SK-N-MC (cell line): Measurements from ENCODE around the gene URAD.
"Not testable (repeated sequence)": the region's sequence is repeated elsewhere in the genome, so short reads cannot be mapped to it uniquely, and the experiment has no call there.

Experiments used
- DNase-seq: peaks from one replicate; pipeline ENCODE4 v3.0.0-alpha.2; 2011; ENCODE audit warnings: low read depth, low spot score
- H3K27ac ChIP-seq: fragments of 200-600 bp; sonication (generic); 2 replicates; pipeline ENCODE4 v1.5.1; 2016; ENCODE audit warnings: mixed run types
- H3K36me3 ChIP-seq: fragments of 200-600 bp; sonication (generic); 2 replicates; pipeline ENCODE4 v1.6.1; 2017; ENCODE audit warnings: antibody characterized with exemption, low read length, mixed read lengths; ENCODE audit not compliant: insufficient read depth
- H3K4me3 ChIP-seq: fragments of 200-600 bp; sonication (generic); 2 replicates; pipeline ENCODE4 v1.5.1; 2016
- H3K9ac ChIP-seq: fragments of 200-600 bp; sonication (generic); 2 replicates; pipeline ENCODE4 v1.8.0; 2017; ENCODE audit warnings: mixed run types, mixed read lengths; ENCODE audit not compliant: insufficient read length
- H3K9me3 ChIP-seq: fragments of 200-600 bp; sonication (generic); 2 replicates; pipeline ENCODE4 v1.6.1; 2017; ENCODE audit warnings: low read depth, mild to moderate bottlenecking, antibody characterized with exemption, low read length, moderate library complexity, mixed read lengths
- EZH2 ChIP-seq: fragments of 200-600 bp; sonication (generic); IDR thresholded peaks from one replicate; pipeline ENCODE4 v1.6.1; 2017; ENCODE audit warnings: antibody characterized with exemption
- FOXP2 ChIP-seq: optimal IDR thresholded peaks from 2 replicates; pipeline ENCODE3; 2011; ENCODE audit warnings: mild to moderate bottlenecking, moderate library complexity; ENCODE audit not compliant: insufficient read depth; ENCODE audit errors: extremely low read length, control extremely low read depth
- POLR2AphosphoS5 ChIP-seq: IDR thresholded peaks from 2 replicates; pipeline ENCODE4 v1.6.1; 2012; ENCODE audit warnings: mild to moderate bottlenecking, low read depth, low read length, borderline replicate concordance

The URAD gene, protein sequence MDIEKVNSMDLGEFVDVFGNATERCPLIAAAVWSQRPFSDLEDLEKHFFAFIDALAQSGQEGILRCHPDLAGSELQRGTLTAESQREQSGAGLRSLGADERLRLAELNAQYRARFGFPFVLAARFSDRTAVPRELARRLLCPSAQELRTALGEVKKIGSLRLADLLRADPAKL

DNA sequence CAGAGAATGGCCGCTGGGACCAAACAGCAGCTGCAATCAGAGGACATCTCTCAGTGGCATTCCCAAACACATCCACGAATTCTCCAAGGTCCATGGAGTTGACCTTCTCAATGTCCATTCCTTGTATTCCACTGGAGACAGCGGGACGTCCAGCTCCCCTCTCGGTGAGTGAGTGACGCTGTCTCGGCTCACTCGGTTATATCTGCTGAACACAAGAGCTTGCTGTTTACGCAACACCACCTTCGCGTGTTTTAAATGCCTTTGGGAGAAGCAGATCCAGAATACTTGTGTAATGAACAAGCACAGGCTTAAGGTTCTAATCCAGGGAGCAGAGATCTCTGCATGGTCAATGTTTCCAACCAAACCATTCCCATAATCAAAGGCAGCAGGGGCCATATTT, at the start of gene URAD:
Gene URAD, minus strand, starts transcription at position 174 of the 400 bp plus-strand sequence. Its CDS starts 56 bp downstream, at position 118.
- no peak within 1 kb of the TSS for H3K4me3 ChIP-seq
- no peak for TF ChIP-seq FOXP2
- H3K27ac ChIP-seq = no peak within 1 kb of the TSS
- DNase-seq = no peak
- H3K9ac ChIP-seq = no peak within 1 kb of the TSS
- no peaks in the 10 kb centered on the region for H3K36me3 ChIP-seq
- no peaks in the 10 kb centered on the region for H3K9me3 ChIP-seq

DNA sequence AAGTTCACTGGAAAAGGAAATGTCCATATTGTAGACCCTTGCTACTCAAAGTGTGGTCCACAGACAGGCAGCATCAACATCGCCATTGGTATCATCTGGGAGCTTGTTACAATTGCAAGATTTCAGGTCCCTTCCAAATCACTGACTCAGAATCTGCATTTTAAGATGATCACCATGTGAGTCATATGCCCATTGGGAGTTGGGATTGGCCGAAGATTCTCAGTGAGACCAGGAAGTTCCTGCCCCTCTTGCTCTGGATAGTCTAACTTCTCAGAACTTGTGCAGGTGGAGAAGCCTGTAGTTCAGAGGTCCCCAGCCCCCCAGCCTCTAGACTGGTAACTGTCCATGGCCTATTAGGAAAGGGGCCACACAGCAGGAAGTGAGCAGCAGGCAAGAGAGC, 48.9 kb upstream of the URAD start:
- Histone ChIP-seq H3K9me3 (no peaks in the 10 kb centered on the region), H3K27ac (no peak overlapping the region), H3K36me3 (no peaks in the 10 kb centered on the region), H3K4me3 (no peak overlapping the region), H3K9ac (no peak overlapping the region)
- TF ChIP-seq POLR2AphosphoS5 = no peak
- no peak for TF ChIP-seq EZH2
- no peak for TF ChIP-seq FOXP2
- DNase-seq = no peak

DNA sequence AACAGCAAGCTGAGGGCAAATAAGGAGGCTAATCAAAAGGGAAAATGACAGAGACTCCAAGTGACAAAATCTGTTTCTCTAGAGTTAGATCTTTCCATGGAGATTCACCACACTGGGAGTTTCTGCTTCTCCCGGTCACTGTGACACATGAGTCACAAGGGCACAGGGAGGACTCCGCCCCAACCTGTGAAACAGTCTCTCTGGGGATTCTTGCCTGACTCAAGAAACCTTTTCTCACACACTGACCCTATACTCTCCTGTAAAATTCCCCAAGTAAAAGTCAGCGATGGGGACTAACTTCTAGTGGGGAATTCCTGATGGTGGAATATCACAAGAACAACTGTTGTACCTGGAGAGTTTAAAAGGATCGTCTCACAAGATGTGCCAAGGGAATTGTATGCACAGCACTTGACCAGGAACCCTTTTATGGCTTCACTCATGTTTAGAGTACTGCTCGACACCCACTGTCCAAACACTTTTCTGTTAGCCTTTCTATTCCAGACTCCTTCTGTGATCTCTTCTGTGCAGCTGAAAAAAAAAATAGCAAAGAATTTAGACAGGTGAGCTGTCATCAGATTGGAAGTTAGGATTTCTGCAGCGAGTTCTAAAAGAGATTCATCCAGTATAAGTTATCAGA, 46.8 kb upstream of the URAD start:
- H3K27ac ChIP-seq = no peak overlapping the region
- DNase-seq = no peak
- no peaks in the 10 kb centered on the region for H3K9me3 ChIP-seq
- H3K36me3 ChIP-seq = no peaks in the 10 kb centered on the region
- H3K4me3 ChIP-seq = no peak overlapping the region
- H3K9ac ChIP-seq = no peak overlapping the region
- no peak for TF ChIP-seq POLR2AphosphoS5
- no peak for TF ChIP-seq EZH2
- no peak for TF ChIP-seq FOXP2

DNA sequence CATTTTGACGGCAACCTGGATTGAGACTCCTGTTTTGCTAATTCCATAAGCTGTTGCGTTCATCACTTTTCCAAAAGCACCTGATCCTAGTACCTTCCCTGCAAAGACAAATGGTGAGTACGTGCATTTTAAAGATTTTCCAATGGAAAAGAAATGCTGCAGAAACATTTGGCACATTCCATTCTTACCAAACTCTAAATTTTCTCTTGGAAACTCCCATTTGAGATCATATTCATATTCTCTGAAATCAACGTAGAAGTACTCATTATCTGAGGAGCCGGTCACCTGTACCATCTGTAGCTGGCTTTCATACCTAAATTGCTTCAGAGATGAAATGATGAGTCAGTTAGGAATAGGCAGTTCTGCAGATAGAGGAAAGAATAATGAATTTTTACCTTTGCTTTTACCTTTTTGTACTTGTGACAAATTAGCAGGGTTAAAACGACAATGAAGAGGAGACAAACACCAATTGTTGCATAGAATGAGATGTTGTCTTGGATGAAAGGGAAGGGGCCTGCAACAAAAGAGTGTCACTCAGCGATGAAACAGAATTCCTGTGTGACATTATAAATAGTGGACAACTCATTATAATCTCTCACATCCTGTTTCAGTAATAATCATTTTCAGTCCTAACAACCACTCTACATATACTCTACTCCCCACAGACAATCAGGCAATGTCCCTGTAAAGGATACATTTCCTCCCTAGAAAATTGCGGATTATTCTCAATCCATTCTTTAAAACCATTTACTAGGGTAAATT, 45.6 kb upstream of the URAD start:
- H3K9ac ChIP-seq = no peak overlapping the region
- no peak overlapping the region for H3K27ac ChIP-seq
- TF ChIP-seq FOXP2 = no peak
- TF ChIP-seq POLR2AphosphoS5 = no peak
- TF ChIP-seq EZH2 = no peak
- no peaks in the 10 kb centered on the region for H3K9me3 ChIP-seq
- no peaks in the 10 kb centered on the region for H3K36me3 ChIP-seq
- H3K4me3 ChIP-seq = no peak overlapping the region
- DNase-seq = no peak

DNA sequence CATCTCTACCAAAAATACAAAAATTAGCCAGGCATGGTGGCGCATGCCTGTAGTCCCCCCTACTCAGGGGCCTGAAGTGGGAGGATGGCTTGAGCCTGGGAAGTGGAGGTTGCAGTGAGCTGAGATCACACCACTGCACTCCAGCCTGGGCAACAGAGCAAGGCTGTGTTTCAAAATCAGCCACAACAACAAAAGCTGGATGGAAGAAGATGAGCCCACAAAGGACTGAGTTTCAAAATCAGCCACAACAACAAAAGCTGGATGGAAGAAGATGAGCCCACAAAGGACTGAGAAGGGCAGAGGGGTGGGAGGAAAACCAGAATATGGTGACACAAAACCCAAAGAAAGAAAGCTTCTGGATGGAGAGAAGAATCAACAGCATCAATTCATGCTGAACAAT, 43.9 kb upstream of the URAD start:
- H3K9me3 ChIP-seq, DNase-seq, H3K9ac ChIP-seq, H3K36me3 ChIP-seq, H3K4me3 ChIP-seq, H3K27ac ChIP-seq: not testable (repeated sequence)

DNA sequence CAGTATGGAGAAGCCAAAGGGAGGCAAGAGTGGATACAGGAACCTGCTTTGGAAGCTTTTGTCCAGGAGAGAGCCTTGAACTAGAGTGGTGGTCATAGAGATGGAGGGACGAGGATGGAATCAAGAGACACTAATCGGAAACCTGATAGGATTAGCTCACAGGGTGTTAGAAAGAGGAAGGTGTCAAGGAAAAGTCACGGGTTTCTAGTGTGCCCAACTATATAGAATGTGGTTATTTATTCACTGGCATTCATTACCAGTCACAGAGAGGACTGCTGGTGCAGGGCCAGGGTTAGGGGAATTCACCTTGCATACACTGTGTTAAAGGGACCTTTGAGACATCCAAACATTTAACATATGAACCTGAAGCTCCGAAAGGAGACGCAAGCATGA, 43.4 kb upstream of the URAD start:
- Histone ChIP-seq H3K9me3 (no peaks in the 10 kb centered on the region), H3K4me3 (no peak overlapping the region), H3K27ac (no peak overlapping the region), H3K36me3 (no peaks in the 10 kb centered on the region), H3K9ac (no peak overlapping the region)
- no peak for DNase-seq
- TF ChIP-seq POLR2AphosphoS5 (no peak), FOXP2 (no peak), EZH2 (no peak)

DNA sequence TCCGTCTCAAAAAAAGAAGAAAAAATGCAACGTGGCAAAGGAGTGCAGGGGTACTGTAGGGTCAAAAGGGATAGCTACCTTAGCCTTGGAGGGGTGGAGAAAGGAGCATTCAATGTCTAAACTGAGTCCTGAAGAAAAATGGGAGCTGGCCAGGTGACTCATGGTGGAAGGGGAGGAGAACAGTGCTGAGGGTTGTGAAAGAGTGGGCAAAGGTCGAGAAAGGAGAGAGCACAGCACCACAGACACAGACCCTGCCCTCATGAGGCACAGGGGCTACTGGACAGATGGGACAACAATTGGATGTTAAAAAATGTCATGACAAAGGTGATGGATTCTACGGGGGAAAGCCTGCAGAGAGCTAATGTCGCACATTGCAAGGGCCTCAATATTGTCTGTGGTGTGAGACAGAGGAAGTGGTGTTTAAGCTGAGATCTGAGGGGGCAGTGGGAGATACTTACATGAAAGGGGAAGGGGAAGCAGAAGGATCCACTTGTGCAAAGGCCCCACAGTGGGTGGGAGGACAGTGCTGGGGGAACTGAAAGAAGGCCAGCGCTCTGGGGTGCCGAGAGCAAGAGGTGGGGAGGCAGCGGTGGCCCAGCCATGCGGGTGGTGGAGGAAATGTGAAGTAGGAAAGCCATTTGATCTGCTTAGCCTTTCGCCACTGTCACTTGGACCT, 42.9 kb upstream of the URAD start:
- Histone ChIP-seq H3K9me3 (no peaks in the 10 kb centered on the region), H3K9ac (no peak overlapping the region), H3K4me3 (no peak overlapping the region), H3K27ac (no peak overlapping the region), H3K36me3 (no peaks in the 10 kb centered on the region)
- DNase-seq = no peak
- TF ChIP-seq POLR2AphosphoS5 = no peak
- no peak for TF ChIP-seq FOXP2
- TF ChIP-seq EZH2 = no peak

DNA sequence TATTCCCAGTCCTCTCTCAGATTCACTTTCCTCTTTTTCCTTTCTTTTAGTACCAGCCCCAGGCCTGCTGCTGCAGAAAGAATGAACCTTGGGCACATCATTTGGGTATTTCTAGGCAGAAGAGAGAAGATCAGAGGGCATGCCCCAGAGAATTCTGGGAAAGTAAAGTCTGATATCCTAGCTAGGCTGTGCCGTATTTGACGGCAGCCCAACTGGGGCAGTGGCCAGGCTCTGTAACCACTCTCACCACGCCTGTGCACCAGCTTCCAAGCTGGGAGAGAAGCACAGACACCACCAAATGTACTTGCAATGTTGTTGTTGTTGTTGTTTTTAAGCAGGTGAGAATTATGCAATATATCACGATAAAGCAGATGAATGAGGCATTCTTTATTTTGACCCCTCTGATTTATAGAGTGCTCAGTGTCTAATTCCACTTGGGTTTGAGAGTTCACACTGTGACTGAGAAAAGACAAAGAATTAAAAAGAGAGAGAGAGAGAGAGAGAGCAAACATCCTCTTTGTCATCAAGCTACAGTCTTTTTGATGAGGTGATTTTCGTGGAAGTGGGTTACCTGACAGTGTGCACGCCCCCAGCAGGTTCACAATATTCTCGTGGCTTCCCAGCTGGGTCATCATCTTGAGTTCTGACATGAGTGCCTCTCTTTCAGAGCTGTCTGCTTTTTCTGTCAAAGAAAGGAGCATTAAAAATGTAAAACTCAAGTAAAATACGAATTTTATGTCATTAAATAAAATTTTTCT, 39.3 kb upstream of the URAD start:
- Histone ChIP-seq H3K9ac (no peak overlapping the region), H3K36me3 (no peaks in the 10 kb centered on the region), H3K9me3 (no peaks in the 10 kb centered on the region), H3K4me3 (no peak overlapping the region), H3K27ac (no peak overlapping the region)
- TF ChIP-seq EZH2 = no peak
- no peak for DNase-seq
